Loucy (cell line): Measurements from ENCODE around the gene ZNF280A.
"Not testable (repeated sequence)": the region's sequence is repeated elsewhere in the genome, so short reads cannot be mapped to it uniquely, and the experiment has no call there.

Source experiments
- H2AFZ ChIP-seq: fragments of 200-600 bp; sonication (generic); 2 replicates; pipeline ENCODE4 v1.6.0; 2016; ENCODE audit warnings: antibody characterized with exemption, mild to moderate bottlenecking, low read length, moderate library complexity
- H3F3A ChIP-seq: fragments of 200-600 bp; 2 replicates; pipeline ENCODE4 v1.6.0; 2016; ENCODE audit warnings: antibody characterized with exemption, low read depth, mild to moderate bottlenecking
- H3K27me3 ChIP-seq: fragments of 200-600 bp; sonication (generic); 2 replicates; pipeline ENCODE4 v1.6.1; 2014; ENCODE audit warnings: low read length, mild to moderate bottlenecking; ENCODE audit not compliant: insufficient read depth, poor library complexity, severe bottlenecking
- H3K36me3 ChIP-seq: fragments of 200-600 bp; sonication (generic); 2 replicates; pipeline ENCODE4 v1.6.1; 2016; ENCODE audit warnings: low read length; ENCODE audit not compliant: insufficient read depth
- H3K4me1 ChIP-seq: fragments of 200-600 bp; sonication (generic); 2 replicates; pipeline ENCODE4 v1.5.1; 2014; ENCODE audit warnings: low read length, mild to moderate bottlenecking; ENCODE audit not compliant: insufficient read depth, poor library complexity, severe bottlenecking
- H3K4me2 ChIP-seq: fragments of 200-600 bp; sonication (generic); 2 replicates; pipeline ENCODE4 v1.6.0; 2014; ENCODE audit warnings: antibody characterized with exemption, low read length, low read depth, mild to moderate bottlenecking; ENCODE audit not compliant: poor library complexity, severe bottlenecking
- H3K4me3 ChIP-seq: fragments of 200-600 bp; sonication (generic); 2 replicates; pipeline ENCODE4 v1.5.1; 2014; ENCODE audit warnings: low read length, mild to moderate bottlenecking, mixed read lengths; ENCODE audit not compliant: poor library complexity, severe bottlenecking
- H3K79me2 ChIP-seq: fragments of 200-600 bp; sonication (generic); 2 replicates; pipeline ENCODE4 v1.6.1; 2014; ENCODE audit warnings: low read length; ENCODE audit not compliant: insufficient read depth
- H3K9ac ChIP-seq: fragments of 200-600 bp; sonication (generic); 2 replicates; pipeline ENCODE4 v1.6.0; 2014; ENCODE audit warnings: mild to moderate bottlenecking, low read depth, low read length, moderate library complexity; ENCODE audit not compliant: poor library complexity, severe bottlenecking
- H3K9me2 ChIP-seq: fragments of 200-600 bp; sonication (generic); replicated peaks from 2 replicates; pipeline ENCODE4 v1.6.1; 2016; ENCODE audit warnings: low read depth, low read length, mixed read lengths
- H3K9me3 ChIP-seq: fragments of 200-600 bp; sonication (generic); 2 replicates; pipeline ENCODE4 v1.6.1; 2014; ENCODE audit warnings: mild to moderate bottlenecking, antibody characterized with exemption, low read length, low read depth; ENCODE audit not compliant: insufficient read depth
- H4K20me1 ChIP-seq: fragments of 200-600 bp; sonication (generic); 2 replicates; pipeline ENCODE4 v1.6.0; 2014; ENCODE audit warnings: antibody characterized with exemption, low read length, mild to moderate bottlenecking; ENCODE audit not compliant: insufficient read depth, poor library complexity, severe bottlenecking
- EZH2phosphoT487 ChIP-seq: fragments of 200-600 bp; IDR thresholded peaks from 2 replicates; pipeline ENCODE4 v1.6.1; 2018; ENCODE audit warnings: antibody characterized with exemption, mild to moderate bottlenecking, moderate library complexity, borderline replicate concordance
- TF ChIP-seq, protein P1 (sequence below): fragments of 200-600 bp; sonication (generic); conservative IDR thresholded peaks from 2 replicates; pipeline ENCODE4 v1.5.1; 2014; ENCODE audit warnings: mild to moderate bottlenecking, antibody characterized with exemption, low read length

The ZNF280A gene

DNA sequence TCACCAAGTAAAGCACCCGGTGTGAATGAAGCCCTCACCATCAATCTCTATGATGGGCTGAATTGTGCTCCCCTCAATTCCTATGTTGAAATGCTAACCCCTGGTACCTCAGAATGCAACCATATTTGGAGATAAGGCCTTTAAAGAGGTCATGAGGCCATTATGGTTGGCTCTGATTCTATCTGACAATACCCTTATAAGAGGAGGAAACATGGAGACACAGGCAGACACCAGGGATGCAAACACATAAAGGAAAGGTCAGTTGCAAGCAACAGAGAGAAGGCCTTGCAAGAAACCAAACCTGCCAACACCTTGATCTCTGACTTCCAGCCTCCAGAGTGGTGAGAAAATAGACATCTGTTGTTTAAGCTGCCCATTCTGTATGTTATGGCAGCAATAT lies 13.3 kb upstream of the ZNF280A start:
- no peak overlapping the region for H3K4me2 ChIP-seq
- H3K9me3 ChIP-seq = no peaks in the 10 kb centered on the region
- no peaks in the 10 kb centered on the region for H3K36me3 ChIP-seq
- H4K20me1 ChIP-seq = no peaks in the 10 kb centered on the region
- H3K27me3 ChIP-seq = no peaks in the 10 kb centered on the region
- no peaks in the 10 kb centered on the region for H3K4me1 ChIP-seq
- no peak overlapping the region for H3K4me3 ChIP-seq
- H3K79me2 ChIP-seq = no peaks in the 10 kb centered on the region
- H3F3A ChIP-seq = no peaks in the 10 kb centered on the region
- TF ChIP-seq EZH2phosphoT487 = no peak
- TF ChIP-seq, protein P1, sequence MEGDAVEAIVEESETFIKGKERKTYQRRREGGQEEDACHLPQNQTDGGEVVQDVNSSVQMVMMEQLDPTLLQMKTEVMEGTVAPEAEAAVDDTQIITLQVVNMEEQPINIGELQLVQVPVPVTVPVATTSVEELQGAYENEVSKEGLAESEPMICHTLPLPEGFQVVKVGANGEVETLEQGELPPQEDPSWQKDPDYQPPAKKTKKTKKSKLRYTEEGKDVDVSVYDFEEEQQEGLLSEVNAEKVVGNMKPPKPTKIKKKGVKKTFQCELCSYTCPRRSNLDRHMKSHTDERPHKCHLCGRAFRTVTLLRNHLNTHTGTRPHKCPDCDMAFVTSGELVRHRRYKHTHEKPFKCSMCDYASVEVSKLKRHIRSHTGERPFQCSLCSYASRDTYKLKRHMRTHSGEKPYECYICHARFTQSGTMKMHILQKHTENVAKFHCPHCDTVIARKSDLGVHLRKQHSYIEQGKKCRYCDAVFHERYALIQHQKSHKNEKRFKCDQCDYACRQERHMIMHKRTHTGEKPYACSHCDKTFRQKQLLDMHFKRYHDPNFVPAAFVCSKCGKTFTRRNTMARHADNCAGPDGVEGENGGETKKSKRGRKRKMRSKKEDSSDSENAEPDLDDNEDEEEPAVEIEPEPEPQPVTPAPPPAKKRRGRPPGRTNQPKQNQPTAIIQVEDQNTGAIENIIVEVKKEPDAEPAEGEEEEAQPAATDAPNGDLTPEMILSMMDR = no peak
- H3K9ac ChIP-seq = no peak overlapping the region
- H3K9me2 ChIP-seq = no peaks in the 10 kb centered on the region
- no peak overlapping the region for H2AFZ ChIP-seq

GRCh38 chr22:22532547-22533071 lies 12.5 kb upstream of the ZNF280A start:
- not testable (repeated sequence) for H3K9ac ChIP-seq, H2AFZ ChIP-seq, H3K9me3 ChIP-seq, H3K4me1 ChIP-seq, H3K36me3 ChIP-seq, H4K20me1 ChIP-seq, H3K4me2 ChIP-seq, H3K4me3 ChIP-seq, H3K79me2 ChIP-seq, H3F3A ChIP-seq, H3K9me2 ChIP-seq, H3K27me3 ChIP-seq

- no peaks in the 10 kb centered on the region for H3F3A ChIP-seq
- H3K79me2 ChIP-seq = no peaks in the 10 kb centered on the region
- no peak overlapping the region for H2AFZ ChIP-seq
- H3K9me2 ChIP-seq = no peaks in the 10 kb centered on the region
- no peaks in the 10 kb centered on the region for H4K20me1 ChIP-seq
- TF ChIP-seq EZH2phosphoT487 = no peak
- TF ChIP-seq, protein P1 = no peak
- H3K9me3 ChIP-seq = no peaks in the 10 kb centered on the region
- no peak overlapping the region for H3K4me3 ChIP-seq
- H3K4me1 ChIP-seq = no peaks in the 10 kb centered on the region
- no peaks in the 10 kb centered on the region for H3K36me3 ChIP-seq
- no peak overlapping the region for H3K9ac ChIP-seq
- no peaks in the 10 kb centered on the region for H3K27me3 ChIP-seq
- H3K4me2 ChIP-seq = no peak overlapping the region
Observed at GRCh38 chr22:22531770-22532546, 11.9 kb upstream of the ZNF280A start.

GRCh38 chr22:22528780-22529179 lies 8.7 kb upstream of the ZNF280A start:
- H3K79me2 ChIP-seq = no peaks in the 10 kb centered on the region
- H3K4me1 ChIP-seq = no peaks in the 10 kb centered on the region
- no peak overlapping the region for H3K4me2 ChIP-seq
- no peak overlapping the region for H3K9ac ChIP-seq
- H3K27me3 ChIP-seq = no peaks in the 10 kb centered on the region
- no peak overlapping the region for H2AFZ ChIP-seq
- no peaks in the 10 kb centered on the region for H3F3A ChIP-seq
- no peaks in the 10 kb centered on the region for H3K36me3 ChIP-seq
- no peaks in the 10 kb centered on the region for H3K9me3 ChIP-seq
- TF ChIP-seq, protein P1 = no peak
- no peak for TF ChIP-seq EZH2phosphoT487
- no peaks in the 10 kb centered on the region for H4K20me1 ChIP-seq
- no peaks in the 10 kb centered on the region for H3K9me2 ChIP-seq
- no peak overlapping the region for H3K4me3 ChIP-seq
